ENCODE results near the gene LONP1.
"Not testable (repeated sequence)": the region's sequence is repeated elsewhere in the genome, so short reads cannot be mapped to it uniquely, and the experiment has no call there.

LONP1 gene, protein sequence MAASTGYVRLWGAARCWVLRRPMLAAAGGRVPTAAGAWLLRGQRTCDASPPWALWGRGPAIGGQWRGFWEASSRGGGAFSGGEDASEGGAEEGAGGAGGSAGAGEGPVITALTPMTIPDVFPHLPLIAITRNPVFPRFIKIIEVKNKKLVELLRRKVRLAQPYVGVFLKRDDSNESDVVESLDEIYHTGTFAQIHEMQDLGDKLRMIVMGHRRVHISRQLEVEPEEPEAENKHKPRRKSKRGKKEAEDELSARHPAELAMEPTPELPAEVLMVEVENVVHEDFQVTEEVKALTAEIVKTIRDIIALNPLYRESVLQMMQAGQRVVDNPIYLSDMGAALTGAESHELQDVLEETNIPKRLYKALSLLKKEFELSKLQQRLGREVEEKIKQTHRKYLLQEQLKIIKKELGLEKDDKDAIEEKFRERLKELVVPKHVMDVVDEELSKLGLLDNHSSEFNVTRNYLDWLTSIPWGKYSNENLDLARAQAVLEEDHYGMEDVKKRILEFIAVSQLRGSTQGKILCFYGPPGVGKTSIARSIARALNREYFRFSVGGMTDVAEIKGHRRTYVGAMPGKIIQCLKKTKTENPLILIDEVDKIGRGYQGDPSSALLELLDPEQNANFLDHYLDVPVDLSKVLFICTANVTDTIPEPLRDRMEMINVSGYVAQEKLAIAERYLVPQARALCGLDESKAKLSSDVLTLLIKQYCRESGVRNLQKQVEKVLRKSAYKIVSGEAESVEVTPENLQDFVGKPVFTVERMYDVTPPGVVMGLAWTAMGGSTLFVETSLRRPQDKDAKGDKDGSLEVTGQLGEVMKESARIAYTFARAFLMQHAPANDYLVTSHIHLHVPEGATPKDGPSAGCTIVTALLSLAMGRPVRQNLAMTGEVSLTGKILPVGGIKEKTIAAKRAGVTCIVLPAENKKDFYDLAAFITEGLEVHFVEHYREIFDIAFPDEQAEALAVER

DNA sequence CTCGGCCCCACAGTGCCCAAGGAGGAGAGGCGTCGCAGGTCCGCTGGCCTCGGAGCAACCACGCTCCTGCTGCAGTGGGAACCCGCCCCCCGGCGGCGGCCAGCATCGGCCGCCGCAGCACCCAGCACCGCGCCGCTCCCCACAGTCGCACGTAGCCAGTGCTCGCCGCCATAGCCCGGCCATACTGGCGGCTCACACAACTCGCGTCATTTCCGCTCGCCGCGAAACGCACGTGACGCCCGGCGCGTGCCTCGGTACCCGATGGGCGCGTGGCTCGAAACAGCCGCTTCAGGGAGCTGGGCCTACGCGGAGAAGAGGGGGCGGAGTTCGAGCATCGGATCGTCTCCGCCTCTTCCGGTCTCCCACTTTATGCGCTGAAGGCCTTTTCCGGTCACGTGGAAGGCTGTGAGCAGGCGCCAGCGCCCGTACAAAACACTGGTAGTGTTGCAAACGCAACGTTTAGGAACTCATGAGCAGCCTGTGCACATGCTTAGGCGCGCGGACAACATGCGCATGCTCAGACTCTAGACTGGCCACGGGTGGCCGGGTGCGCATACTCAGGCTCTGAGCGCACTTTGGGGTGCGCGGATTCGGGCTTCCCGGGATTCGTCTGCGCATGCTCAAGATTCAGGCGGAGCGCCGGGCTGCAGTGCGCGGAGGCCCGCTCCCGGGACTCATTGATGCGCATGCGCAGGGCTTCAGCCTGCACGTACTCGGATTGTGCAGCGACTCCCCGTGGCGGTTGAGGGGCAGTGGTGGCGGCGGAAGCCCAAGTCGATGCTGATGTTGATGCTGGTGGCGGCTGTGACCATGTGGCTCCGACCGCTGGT lies at the start of gene LONP1, which contains the start of gene CATSPERD:
Gene LONP1 (minus strand): TSS at position 186 of the 830 bp plus-strand sequence. CDS start 14 bp downstream, at position 172.
Gene CATSPERD (plus strand): TSS at position 677 of the 830 bp plus-strand sequence. CDS start 101 bp downstream, at position 778.
- DNase-seq = peak; percentile 93 to 96 (median 96)

DNA sequence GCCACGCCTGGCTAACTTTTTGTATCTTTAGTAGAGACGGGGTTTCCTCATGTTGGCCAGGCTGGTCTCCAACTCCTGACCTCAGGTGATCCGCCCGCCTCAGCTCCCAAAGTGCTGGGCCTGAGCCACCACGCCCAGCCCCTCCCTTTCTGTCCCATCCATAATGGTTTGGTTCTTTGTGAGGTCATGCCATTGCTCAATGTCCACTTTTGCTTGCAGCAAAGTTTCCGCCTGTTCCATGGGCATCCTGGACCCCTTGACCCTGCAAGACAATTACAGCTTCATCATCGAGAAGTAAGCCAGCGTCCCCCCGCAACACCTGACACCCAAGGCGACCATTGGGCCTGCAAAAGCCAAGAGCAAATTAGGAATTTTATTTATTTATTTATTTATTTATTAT lies 48.0 kb upstream of the LONP1 start:
- no peak for DNase-seq

DNA sequence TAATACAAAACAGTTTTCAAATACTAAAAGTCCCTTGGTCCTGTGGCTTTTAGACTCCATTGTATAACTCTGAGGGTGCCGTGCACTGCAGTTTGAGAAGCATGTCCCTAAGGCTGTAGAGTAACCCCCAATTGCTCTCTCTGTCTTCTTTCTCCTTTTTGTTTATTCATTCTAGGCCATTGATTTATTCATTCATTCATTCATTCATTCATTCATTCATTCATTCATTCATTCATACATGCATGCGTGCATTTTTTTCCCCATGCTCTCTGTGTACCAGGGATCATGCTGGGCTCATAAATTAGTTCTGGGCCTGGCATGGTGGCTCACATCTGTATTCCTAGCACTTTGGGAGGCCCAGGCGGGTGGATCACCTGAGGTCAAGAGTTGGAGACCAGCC lies 45.3 kb upstream of the LONP1 start:
- no peak for DNase-seq

DNA sequence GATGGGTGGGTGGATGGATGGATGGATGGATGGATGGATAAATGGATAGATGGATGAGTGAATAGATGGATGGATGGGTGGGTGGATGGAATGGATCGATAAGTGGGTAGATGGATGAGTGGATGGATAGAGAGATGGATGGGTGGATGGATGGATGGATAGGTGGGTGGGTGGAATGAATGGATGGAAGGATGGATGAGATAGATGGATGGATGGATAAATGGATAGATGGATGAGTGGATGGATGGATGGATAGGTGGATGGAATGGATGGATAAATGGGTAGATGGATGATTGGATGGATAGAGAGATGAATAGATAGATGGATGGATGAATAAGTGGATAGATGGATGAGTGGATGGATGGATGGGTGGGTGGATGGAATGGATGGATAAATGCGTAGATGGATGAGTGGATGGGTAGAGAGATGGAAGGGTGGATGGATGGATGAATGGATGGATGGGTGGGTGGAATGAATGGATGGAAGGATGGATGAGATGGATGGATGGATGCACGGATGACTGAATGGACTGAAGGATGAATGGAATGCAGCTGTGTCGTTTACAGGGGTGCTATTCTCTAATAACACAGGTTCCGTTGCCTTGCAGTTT lies 42.8 kb upstream of the LONP1 start:
- DNase-seq = no peak

DNA sequence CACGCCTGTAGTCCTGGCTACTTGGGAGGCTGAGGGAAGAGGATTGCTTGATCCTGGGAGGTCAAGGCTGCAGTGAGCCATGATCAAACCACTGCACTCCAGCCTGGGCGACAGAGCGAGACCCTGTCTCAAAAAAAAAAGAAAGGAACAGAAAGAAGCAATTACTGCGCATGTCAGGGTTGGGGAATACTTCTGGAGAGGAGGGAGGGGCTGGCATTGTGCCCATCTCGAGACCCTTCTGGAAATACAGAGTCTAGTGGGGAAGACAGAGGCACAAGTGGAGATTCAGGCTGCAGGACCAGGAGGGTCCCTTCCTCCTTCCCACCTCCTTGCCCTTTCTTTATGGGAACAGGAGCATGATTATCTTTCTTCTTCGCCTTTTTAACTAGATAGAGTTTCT lies 33.8 kb upstream of the LONP1 start:
- DNase-seq = no peak

DNA sequence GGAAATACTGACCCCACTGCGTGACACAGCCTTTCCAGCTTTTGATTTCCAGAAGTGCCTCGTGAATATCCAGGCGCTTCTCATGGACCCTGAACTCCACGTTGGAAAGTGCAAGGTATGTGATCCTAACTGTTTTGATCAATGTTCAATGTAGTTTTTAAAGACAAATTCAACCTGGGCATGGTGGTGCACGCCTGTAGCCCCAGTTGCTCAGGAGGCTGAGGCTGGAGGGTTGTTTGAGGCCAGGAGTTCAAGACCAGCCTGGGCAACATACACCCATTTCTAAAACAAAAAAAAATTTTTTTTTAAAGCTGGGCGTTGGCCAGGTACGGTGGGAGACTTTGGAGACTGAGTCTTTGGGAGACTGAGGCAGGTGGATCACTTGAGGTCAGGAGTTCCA lies 31.8 kb upstream of the LONP1 start:
- no peak for DNase-seq

DNA sequence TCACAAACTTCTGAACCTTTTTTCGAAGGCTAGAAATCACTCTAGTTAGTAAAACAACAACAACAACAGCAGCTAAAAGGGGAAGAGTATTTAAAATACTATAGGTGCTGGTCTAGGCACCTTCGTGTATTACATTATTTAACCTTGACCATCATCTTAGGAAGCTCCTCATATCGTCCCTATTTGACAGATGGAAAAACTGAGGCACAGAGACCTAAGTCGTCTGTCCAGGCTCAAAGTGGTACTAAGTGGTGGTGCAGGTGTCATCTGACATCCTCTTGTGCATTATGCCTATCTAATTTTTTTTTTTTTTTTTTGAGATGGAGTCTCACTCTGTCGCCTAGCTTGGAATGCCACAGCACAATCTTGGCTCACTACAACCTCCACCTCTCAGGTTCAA lies 29.6 kb upstream of the LONP1 start:
- no peak for DNase-seq

DNA sequence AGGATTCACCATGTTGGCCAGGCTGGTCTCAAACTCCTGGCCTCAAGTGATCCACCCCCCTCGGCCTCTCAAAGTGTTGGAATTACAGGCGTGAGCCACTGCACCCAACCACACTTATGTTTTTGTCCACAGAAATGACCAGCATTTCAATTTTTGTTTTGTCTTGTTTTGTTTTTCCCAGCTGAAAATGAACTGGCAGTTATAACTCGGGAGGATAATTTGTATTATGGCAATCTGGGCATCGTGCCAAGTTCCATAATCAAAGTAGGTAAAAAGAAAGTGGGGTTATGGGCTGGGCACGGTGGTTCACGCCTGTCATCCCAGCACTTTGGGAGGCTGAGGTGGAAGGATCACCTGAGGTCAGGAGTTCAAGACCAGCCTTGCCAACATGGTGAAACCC lies 29.0 kb upstream of the LONP1 start:
- not testable (repeated sequence) for DNase-seq

DNA sequence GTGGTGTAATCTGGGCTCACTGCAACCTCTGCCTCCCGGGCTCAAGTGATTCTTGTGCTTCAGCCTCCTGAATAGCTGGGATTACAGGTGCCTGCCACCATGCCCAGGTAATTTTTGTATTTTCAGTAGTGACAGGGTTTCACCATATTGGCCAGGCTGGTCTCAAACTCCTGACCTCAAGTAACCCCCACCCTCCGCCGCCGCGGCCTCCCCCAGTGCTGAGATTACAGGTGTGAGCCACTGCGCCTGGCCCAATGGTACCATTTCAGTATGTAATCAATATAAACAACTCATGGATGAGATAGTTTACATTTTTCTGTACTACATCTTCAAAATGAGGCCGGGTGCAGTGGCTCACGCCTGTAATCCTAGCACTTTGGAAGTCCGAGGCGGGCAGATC lies 25.1 kb upstream of the LONP1 start:
- not testable (repeated sequence) for DNase-seq

DNA sequence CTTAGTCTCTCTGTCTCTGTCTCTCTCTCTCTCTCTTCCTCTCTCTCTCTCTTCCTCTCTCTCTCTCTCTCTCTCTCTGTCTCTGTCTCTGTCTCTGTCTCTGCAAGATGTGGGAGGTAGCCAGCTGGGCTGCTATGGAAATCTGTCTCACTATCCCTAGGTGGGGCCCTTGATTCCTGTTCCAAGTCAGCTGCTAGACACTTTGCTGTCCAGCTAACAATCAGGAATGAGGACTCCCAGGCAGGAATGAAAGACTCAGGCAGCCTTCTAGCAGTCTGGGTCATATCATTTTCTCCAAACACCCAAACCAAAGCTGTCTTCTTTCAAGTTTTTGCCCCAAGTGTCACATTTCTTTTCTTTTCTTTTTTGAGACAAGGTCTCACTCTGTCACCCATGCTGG lies 23.7 kb upstream of the LONP1 start:
- DNase-seq = no peak

DNA sequence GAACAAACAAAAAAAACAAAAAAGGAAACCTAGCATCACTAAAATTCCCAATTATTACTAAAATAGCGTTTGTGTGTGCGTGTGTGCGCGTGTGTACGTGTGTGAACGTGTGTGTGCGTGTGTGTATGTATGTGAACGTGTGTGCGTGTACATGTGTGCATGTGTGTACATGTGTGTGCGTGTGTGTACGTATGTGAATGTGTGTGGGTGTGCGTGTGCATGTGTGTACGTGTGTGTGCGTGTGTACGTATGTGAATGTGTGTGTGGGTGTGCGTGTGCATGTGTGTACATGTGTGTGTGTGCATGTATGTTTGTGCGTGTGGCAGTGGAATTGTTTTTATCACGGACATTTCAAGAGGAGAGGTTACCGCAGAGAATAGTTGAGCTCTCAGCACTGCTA lies 22.1 kb upstream of the LONP1 start:
- no peak for DNase-seq

DNA sequence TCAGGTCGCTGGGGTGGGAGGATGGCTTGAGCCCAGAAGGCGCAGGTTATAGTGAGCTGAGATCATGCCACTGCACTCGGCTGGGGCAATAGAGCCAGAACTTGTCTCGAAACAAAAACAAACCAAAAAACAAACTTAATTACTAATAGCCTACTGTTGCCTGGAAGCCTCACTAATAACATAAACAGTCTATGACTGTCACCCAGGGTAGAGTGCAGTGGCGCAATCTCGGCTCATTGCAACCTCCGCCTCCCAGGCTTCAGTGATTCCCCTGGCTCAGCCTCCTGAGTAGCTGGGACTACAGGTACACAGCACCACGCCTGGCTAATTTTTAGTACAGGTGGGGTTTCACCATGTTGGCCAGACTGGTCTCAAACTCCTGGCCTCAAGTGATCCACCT lies 18.5 kb upstream of the LONP1 start:
- DNase-seq = no peak

DNA sequence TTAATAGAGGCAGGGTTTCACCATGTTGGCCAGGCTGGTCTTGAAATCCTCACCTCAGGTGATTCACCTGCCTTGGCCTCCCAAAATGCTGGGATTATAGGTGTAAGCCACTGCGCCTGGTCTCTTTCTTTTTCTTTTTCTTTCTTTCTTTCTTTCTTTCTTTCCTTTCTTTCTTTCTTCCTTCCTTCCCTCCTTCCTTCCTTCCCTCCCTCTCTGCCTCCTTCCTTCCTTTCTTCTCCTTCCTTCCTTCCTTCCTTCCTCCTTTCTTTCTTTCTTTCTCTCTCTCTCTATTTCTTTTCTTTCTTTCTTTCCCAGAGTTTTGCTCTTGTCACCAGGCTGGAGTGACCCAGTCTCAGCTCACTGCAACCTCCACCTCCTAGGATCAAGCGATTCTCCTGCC lies 13.2 kb upstream of the LONP1 start:
- DNase-seq = not testable (repeated sequence)

DNA sequence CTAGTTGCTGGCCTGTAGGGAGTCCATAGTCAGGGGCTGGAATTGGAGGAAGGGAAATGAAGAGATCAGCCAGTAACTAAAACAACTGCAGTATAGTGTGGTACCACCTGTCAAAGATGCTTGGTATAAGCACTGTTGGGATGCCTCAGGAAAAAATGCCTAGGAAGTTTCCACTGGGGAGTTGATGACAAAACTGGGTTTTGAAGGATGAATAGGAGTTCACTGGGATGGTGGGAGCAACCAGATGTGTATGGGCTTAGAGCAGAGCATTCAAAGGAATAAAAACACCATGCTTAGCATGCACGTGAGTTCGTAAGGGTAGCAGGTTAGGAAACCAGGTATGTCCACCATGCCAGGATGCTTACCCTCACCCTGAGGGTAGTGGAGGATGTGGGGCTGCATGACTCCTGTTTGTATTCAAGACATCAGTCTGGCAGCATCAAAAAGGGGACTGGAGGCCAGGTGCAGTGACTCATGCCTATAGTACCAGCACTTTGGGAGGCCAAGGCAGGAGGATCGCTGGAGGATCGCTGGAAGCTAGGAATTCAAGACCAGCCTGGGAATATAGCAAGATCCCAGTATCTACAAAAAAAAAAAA lies 7.6 kb upstream of the LONP1 start:
- DNase-seq = no peak

DNA sequence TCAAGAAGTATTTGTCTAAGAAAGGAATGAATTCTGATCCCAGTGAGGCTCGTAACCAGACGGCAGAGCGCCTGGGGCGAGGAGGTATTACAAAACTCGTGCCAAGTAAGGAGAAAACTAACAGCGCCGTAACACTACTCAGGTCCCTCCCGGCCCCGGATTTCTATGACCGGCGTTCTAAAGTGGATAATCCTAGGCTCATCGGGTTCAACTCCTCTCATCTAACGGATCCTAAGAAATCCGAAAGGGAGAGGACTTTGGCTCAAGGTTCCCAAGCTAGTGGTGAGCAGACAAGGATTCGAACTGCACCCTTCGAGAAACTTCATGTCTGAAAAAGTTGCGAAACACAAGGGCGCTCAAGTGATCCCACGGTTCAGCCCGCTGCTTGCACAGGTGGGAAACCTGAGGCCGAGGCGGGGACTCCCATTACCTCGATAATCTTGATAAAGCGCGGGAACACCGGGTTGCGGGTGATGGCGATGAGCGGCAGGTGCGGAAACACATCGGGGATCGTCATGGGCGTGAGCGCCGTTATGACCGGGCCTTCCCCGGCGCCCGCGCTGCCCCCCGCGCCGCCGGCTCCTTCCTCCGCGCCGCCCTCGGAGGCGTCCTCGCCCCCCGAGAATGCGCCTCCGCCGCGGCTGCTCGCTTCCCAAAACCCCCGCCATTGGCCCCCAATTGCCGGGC lies 529 bp downstream of the LONP1 start:
- no peak for DNase-seq

DNA sequence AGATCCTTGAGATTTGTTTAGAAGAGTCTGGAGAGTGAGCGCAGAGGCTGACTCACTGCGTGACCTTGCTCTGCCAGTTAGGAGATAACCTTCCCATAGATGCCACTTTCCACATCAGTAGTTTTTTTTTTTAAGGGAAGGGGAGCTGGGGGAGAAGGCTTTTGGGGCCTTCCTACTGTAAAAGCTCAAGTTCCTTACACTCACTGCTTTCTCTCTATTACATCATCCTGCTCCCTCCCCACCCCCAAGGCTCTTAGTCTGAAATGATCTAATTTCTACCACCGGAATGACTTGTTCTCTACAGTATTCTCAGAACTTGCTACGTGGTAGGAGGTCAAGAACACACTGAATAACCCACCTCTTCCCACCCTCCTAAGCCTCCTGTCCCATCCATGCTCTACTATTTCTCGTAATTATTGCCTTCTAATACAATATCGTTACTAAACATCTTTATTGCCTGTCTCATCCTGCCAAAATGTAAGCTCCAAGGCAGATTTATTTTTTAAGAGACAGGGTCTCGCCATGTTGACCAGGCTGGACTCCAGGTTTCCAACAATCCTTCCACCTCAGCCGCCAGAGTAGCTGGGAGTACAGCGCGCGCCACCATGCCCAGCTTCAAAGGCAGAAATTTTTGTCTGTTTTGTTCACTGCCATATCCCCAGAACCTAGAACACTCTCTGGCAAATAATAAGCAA lies 1.2 kb downstream of the LONP1 start:
- DNase-seq = no peak

DNA sequence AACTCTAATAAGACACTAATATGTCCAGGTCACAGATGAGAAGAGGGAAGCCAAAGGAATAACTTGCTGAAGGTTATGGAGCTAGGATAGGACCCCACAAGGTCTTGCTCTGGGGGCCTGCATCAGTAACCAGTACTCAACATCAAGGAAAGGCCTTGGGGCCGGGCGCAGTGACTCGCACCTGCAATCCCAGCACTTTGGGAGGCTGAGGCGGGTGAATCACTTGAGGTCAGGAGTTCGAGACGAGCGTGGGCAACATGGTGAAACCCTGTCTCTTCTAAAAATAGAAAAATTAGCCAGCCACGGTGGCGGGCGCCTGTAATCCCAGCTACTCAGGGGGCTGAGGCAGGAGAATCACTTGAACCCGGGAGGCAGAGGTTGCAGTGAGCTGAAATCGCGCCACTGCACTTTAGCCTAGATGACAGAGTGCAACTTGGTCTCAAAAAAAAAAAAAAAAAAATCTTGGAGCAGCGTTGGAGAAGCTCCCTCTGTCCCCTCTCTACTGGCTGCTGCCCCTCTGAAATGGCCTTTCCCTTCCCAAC lies 1.8 kb downstream of the LONP1 start:
- peak in 1 of 4 experiments; percentile 36 for DNase-seq

DNA sequence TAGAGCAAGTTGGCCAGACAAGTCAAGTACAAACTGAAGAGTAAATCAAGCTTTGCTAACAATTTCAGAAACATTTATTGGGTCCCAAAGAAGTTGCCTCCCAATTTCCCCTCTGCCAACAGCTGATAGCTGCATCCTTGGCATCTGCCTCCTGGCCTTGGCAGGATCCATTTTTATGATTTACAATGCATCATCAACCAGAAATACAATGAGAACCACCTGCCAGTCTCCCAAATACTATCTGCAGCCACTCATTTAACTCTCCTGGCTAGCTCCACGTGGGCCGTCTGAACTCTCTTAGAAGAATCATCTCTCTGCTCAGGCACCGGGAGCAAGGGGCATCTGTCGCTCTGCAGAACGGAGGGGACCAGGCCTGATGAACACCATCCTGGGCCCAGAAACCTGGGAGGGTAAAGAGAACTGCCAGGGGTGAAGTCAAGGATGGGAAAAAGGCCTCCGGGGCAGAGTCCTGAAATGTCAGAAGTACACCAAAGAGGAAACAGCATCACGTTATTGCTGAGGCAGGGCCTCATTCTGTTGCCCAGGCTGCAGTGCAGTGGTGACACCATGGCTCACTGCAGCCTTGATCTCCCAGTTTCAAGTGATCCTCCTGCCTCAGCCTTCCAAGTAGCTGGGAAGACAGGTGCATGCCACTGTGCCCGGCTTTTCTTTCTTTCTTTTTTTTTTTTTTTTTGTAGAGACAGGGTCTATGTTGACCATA lies 2.6 kb downstream of the LONP1 start:
- no peak for DNase-seq

DNA sequence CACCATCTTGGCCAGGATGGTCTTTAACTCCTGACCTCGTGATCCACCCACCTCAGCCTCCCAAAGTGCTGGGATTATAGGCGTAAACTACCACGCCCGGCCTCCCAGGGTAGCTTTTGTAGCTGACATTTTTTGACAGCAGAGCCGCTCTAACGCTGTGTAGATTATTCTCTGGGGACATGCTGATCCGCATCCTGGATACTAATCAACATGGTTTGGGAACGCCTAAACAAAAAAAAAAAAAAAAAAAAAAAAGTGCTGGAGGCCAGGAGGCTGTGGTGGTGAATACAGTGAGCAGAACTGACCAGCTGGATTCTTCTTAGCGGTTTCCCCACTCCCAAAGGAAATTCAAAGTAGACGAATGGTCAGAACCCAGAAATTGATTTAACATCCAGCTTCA lies 5.1 kb downstream of the LONP1 start:
- no peak for DNase-seq

DNA sequence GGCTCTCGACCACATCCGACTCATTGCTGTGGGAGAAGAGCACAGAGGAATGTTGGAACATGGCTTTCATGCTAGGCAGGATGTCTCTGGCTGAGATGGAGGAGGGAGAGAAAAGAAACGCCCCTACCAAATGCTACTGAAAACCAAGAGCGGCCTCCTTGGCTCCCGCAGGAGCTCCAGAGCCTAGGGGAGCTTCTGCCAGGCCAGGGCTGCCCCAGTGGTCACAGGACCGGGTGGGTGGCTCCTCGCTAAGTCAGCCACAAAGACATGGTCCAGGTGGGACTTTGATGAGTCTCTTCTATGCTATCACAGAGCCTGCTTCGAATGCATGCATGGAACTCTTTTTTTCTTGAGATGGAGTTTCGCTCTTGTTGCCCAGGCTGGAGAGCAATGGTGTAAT lies 6.7 kb downstream of the LONP1 start:
- no peak for DNase-seq
